Testis (tissue), 2 donors: ENCODE measurements around the gene REEP3.

Experiments used
- CTCF ChIP-seq, 3 experiments: fragments of 450-650 bp in 2 of 3; fragments of 200-600 bp in 1 of 3; sonication (generic) in 1 of 3; IDR thresholded peaks; one replicate each; pipeline ENCODE4 v1.5.1; 2016 to 2019; ENCODE audit warnings: antibody characterized with exemption in 3 of 3, mild to moderate bottlenecking in 2 of 3, moderate library complexity in 1 of 3
- POLR2A ChIP-seq: fragments of 450-650 bp; IDR thresholded peaks from one replicate; pipeline ENCODE4 v1.6.1; 2017; ENCODE audit warnings: antibody characterized with exemption, mild to moderate bottlenecking, moderate library complexity

DNA sequence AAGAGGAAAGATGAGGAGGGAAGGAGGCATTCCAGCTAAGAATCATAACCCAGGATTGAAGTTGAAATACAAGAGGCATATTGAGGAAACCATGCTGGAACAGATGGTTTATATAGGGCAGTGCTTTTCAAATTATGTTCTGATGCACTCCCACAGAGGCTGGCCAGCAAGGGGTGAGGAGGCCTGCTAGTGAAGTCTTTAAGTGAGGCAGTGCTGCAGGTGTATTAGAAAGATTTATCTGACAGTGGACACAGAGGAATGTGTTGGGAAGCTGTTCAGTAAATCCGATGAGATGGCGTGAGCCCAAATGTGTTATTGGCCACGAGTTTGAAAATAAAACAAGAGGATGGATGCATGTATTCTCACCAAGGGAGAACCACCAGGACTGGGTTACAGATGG is 28.6 kb downstream of the REEP3 start:
- TF ChIP-seq CTCF (IDR thresholded peaks at IDR 0.05) (no peak), POLR2A (no peak)
